ENCODE data around the gene CRPPA. TPM values are rescaled to one million over a fixed set of nuclear protein-coding genes. Genes with fewer than 3 reads are reported as not detected.

The CRPPA gene
- total and polyA plus RNA-seq, 2 donors (not counting 1 experiment from before 2014, with no cell fraction given): 0.16 to 1.2 TPM

GRCh38 chr7:16402091-16402490 is 19.2 kb downstream of the CRPPA start:
- no peaks in the 10 kb centered on the region for H3K79me2 ChIP-seq (ENCODE audit: control insufficient read depth, insufficient read depth, low read length)
- TF ChIP-seq, protein P1, sequence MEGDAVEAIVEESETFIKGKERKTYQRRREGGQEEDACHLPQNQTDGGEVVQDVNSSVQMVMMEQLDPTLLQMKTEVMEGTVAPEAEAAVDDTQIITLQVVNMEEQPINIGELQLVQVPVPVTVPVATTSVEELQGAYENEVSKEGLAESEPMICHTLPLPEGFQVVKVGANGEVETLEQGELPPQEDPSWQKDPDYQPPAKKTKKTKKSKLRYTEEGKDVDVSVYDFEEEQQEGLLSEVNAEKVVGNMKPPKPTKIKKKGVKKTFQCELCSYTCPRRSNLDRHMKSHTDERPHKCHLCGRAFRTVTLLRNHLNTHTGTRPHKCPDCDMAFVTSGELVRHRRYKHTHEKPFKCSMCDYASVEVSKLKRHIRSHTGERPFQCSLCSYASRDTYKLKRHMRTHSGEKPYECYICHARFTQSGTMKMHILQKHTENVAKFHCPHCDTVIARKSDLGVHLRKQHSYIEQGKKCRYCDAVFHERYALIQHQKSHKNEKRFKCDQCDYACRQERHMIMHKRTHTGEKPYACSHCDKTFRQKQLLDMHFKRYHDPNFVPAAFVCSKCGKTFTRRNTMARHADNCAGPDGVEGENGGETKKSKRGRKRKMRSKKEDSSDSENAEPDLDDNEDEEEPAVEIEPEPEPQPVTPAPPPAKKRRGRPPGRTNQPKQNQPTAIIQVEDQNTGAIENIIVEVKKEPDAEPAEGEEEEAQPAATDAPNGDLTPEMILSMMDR (IDR thresholded peaks at IDR 0.05): no peak
- no peak for TF ChIP-seq EZH2 (IDR thresholded peaks at IDR 0.05; ENCODE audit: borderline replicate concordance, insufficient read depth, low read depth, low read length, poor library complexity, severe bottlenecking)
- no peaks in the 10 kb centered on the region for H3K27me3 ChIP-seq (replicated peaks in 1 of 4; ENCODE audit: control extremely low read depth in 1 of 4, control insufficient read depth in 3 of 4, insufficient read depth in 4 of 4, low read length in 3 of 4)
- no peak overlapping the region for H3K4me3 Mint-ChIP-seq
- intact Hi-C loops (cut with micrococcal nuclease): no loop called here
- no peaks in the 10 kb centered on the region for H3K4me1 Mint-ChIP-seq
- CTCF ChIA-PET: no interaction called here
- peaks cover 15% of the 10 kb centered on the region for H3K9me3 Mint-ChIP-seq (ENCODE audit: insufficient read depth)
- H3K27ac ChIP-seq (ENCODE audit: low read length in 2 of 2): no peak overlapping the region
- H3K27me3 Mint-ChIP-seq: no peaks in the 10 kb centered on the region
- no peak overlapping the region for H2AFZ ChIP-seq (ENCODE audit: insufficient read depth, low read depth, low read length, poor library complexity, severe bottlenecking)
- H3K27ac Mint-ChIP-seq: no peak overlapping the region
- POLR2A ChIA-PET: no interaction called here
- H3K4me3 ChIP-seq (ENCODE audit: control extremely low read depth in 1 of 5, extremely low read depth in 1 of 5, insufficient read depth in 1 of 5, low read depth in 2 of 5, low read length in 4 of 5): no peak overlapping the region
- no peak overlapping the region for H3K4me2 ChIP-seq (replicated peaks; ENCODE audit: low read depth, low read length, poor library complexity, severe bottlenecking)
- DNase-seq: no peak
- H3K36me3 ChIP-seq (replicated peaks in 1 of 2; ENCODE audit: control extremely low read depth in 1 of 2, control insufficient read depth in 1 of 2, extremely low read depth in 1 of 2, insufficient read depth in 2 of 2, low read length in 1 of 2): no peaks in the 10 kb centered on the region
- no peaks in the 10 kb centered on the region for H3K4me1 ChIP-seq (ENCODE audit: control insufficient read depth in 2 of 2, insufficient read depth in 2 of 2, low read length in 2 of 2)
- peaks cover 1 to 18% (median 12%) of the 10 kb centered on the region in 3 donors for H3K9me3 ChIP-seq (ENCODE audit: control extremely low read depth in 1 of 3, control insufficient read depth in 2 of 3, insufficient read depth in 1 of 3, low read length in 2 of 3)
- no peak for ATAC-seq (ENCODE audit: low read depth)
- H4K20me1 ChIP-seq (ENCODE audit: control insufficient read depth, insufficient read depth, low read length, poor library complexity, severe bottlenecking): no peaks in the 10 kb centered on the region
- no peak overlapping the region for H3K9ac ChIP-seq (ENCODE audit: low read length)

DNA sequence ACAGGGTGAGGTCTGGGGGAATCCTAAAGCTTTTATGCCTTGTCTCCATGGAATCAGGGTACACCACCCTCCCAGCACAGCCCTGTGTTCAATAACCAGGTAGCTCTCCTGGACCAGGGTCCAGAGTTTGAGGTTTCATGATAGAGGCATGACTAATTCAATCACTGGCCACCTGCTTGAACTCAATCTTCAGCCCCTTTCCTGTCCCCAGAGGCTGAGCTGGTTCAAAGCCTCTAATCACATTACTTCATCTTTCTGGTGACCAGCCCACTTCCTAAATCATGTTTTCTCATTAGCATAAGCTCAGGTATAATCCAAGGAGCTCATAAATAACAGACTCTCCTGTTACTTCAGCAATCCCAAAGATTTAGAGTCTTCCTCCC is 20.5 kb downstream of the CRPPA start:
- no peaks in the 10 kb centered on the region for H3K4me1 ChIP-seq (ENCODE audit: control insufficient read depth in 2 of 2, insufficient read depth in 2 of 2, low read length in 2 of 2)
- H3K9me3 ChIP-seq (ENCODE audit: control extremely low read depth in 1 of 3, control insufficient read depth in 2 of 3, insufficient read depth in 1 of 3, low read length in 2 of 3): peaks cover 3 to 18% (median 12%) of the 10 kb centered on the region in 3 donors
- H3K36me3 ChIP-seq (replicated peaks in 1 of 2; ENCODE audit: control extremely low read depth in 1 of 2, control insufficient read depth in 1 of 2, extremely low read depth in 1 of 2, insufficient read depth in 2 of 2, low read length in 1 of 2): no peaks in the 10 kb centered on the region
- no peak for TF ChIP-seq EZH2 (IDR thresholded peaks at IDR 0.05; ENCODE audit: borderline replicate concordance, insufficient read depth, low read depth, low read length, poor library complexity, severe bottlenecking)
- TF ChIP-seq, protein P1 (IDR thresholded peaks at IDR 0.05): no peak
- H3K9ac ChIP-seq (ENCODE audit: low read length): no peak overlapping the region
- no peaks in the 10 kb centered on the region for H3K4me1 Mint-ChIP-seq
- H3K9me3 Mint-ChIP-seq (ENCODE audit: insufficient read depth): peaks cover 20% of the 10 kb centered on the region
- no peak overlapping the region for H3K4me3 Mint-ChIP-seq
- no peak overlapping the region for H2AFZ ChIP-seq (ENCODE audit: insufficient read depth, low read depth, low read length, poor library complexity, severe bottlenecking)
- no peak overlapping the region for H3K4me2 ChIP-seq (replicated peaks; ENCODE audit: low read depth, low read length, poor library complexity, severe bottlenecking)
- no peaks in the 10 kb centered on the region for H4K20me1 ChIP-seq (ENCODE audit: control insufficient read depth, insufficient read depth, low read length, poor library complexity, severe bottlenecking)
- ATAC-seq (ENCODE audit: low read depth): no peak
- DNase-seq: no peak
- no peak overlapping the region for H3K27ac ChIP-seq (ENCODE audit: low read length in 2 of 2)
- H3K27ac Mint-ChIP-seq: no peak overlapping the region
- intact Hi-C loops (cut with micrococcal nuclease): no loop called here
- ChIA-PET CTCF (no interaction called here), POLR2A (no interaction called here)
- no peaks in the 10 kb centered on the region for H3K27me3 Mint-ChIP-seq
- no peaks in the 10 kb centered on the region for H3K79me2 ChIP-seq (ENCODE audit: control insufficient read depth, insufficient read depth, low read length)
- no peaks in the 10 kb centered on the region for H3K27me3 ChIP-seq (replicated peaks in 1 of 4; ENCODE audit: control extremely low read depth in 1 of 4, control insufficient read depth in 3 of 4, insufficient read depth in 4 of 4, low read length in 3 of 4)
- H3K4me3 ChIP-seq (ENCODE audit: control extremely low read depth in 1 of 5, extremely low read depth in 1 of 5, insufficient read depth in 1 of 5, low read depth in 2 of 5, low read length in 4 of 5): no peak overlapping the region
